Measurements from ENCODE around the gene MAGI2.

MAGI2 gene

GRCh38 chr7:78904983-78905382 is 548.5 kb downstream of the MAGI2 start:
- no peaks in the 10 kb centered on the region for H3K9me3 ChIP-seq (ENCODE audit: control insufficient read depth, insufficient read depth, low read length)
- H3F3A ChIP-seq (ENCODE audit: control insufficient read depth, insufficient read depth): no peaks in the 10 kb centered on the region
- no peaks in the 10 kb centered on the region for H4K20me1 ChIP-seq (ENCODE audit: control insufficient read depth, insufficient read depth, low read depth, low read length)
- H3K79me2 ChIP-seq (ENCODE audit: control insufficient read depth, low read length): no peaks in the 10 kb centered on the region
- no peak for TF ChIP-seq CTCF (IDR thresholded peaks at IDR 0.05; ENCODE audit: low read depth, low read length, poor library complexity, severe bottlenecking)
- no peak for TF ChIP-seq EZH2phosphoT487 (IDR thresholded peaks at IDR 0.05; ENCODE audit: borderline replicate concordance, low read length)
- H3K27me3 ChIP-seq (ENCODE audit: control insufficient read depth, low read length): no peaks in the 10 kb centered on the region
- H3K9me2 ChIP-seq (replicated peaks; ENCODE audit: control insufficient read depth, low read length): no peaks in the 10 kb centered on the region
- no peak overlapping the region for H3K4me3 ChIP-seq (ENCODE audit: low read length)
- no peaks in the 10 kb centered on the region for H3K36me3 ChIP-seq (ENCODE audit: control insufficient read depth, low read length)
- H3K4me1 ChIP-seq (ENCODE audit: control insufficient read depth, low read length): no peaks in the 10 kb centered on the region
- H3K4me2 ChIP-seq (ENCODE audit: low read length): no peak overlapping the region
- H3K27ac ChIP-seq (ENCODE audit: low read depth, low read length): no peak overlapping the region

GRCh38 chr7:78901566-78901965 is 551.9 kb downstream of the MAGI2 start:
- H3K27ac ChIP-seq (ENCODE audit: low read depth, low read length): no peak overlapping the region
- no peaks in the 10 kb centered on the region for H3K36me3 ChIP-seq (ENCODE audit: control insufficient read depth, low read length)
- no peaks in the 10 kb centered on the region for H3K4me1 ChIP-seq (ENCODE audit: control insufficient read depth, low read length)
- no peaks in the 10 kb centered on the region for H3F3A ChIP-seq (ENCODE audit: control insufficient read depth, insufficient read depth)
- H3K4me2 ChIP-seq (ENCODE audit: low read length): no peak overlapping the region
- TF ChIP-seq CTCF (IDR thresholded peaks at IDR 0.05; ENCODE audit: low read depth, low read length, poor library complexity, severe bottlenecking) (no peak), EZH2phosphoT487 (IDR thresholded peaks at IDR 0.05; ENCODE audit: borderline replicate concordance, low read length) (no peak)
- no peaks in the 10 kb centered on the region for H3K27me3 ChIP-seq (ENCODE audit: control insufficient read depth, low read length)
- no peaks in the 10 kb centered on the region for H4K20me1 ChIP-seq (ENCODE audit: control insufficient read depth, insufficient read depth, low read depth, low read length)
- H3K9me2 ChIP-seq (replicated peaks; ENCODE audit: control insufficient read depth, low read length): no peaks in the 10 kb centered on the region
- no peak overlapping the region for H3K4me3 ChIP-seq (ENCODE audit: low read length)
- H3K9me3 ChIP-seq (ENCODE audit: control insufficient read depth, insufficient read depth, low read length): no peaks in the 10 kb centered on the region
- H3K79me2 ChIP-seq (ENCODE audit: control insufficient read depth, low read length): no peaks in the 10 kb centered on the region

- no peaks in the 10 kb centered on the region for H3K9me3 ChIP-seq (ENCODE audit: control insufficient read depth, insufficient read depth, low read length)
- no peaks in the 10 kb centered on the region for H3K9me2 ChIP-seq (replicated peaks; ENCODE audit: control insufficient read depth, low read length)
- no peaks in the 10 kb centered on the region for H3K4me1 ChIP-seq (ENCODE audit: control insufficient read depth, low read length)
- H3K4me3 ChIP-seq (ENCODE audit: low read length): no peak overlapping the region
- H3K79me2 ChIP-seq (ENCODE audit: control insufficient read depth, low read length): no peaks in the 10 kb centered on the region
- no peaks in the 10 kb centered on the region for H4K20me1 ChIP-seq (ENCODE audit: control insufficient read depth, insufficient read depth, low read depth, low read length)
- no peak overlapping the region for H3K4me2 ChIP-seq (ENCODE audit: low read length)
- no peaks in the 10 kb centered on the region for H3F3A ChIP-seq (ENCODE audit: control insufficient read depth, insufficient read depth)
- H3K27me3 ChIP-seq (ENCODE audit: control insufficient read depth, low read length): no peaks in the 10 kb centered on the region
- no peaks in the 10 kb centered on the region for H3K36me3 ChIP-seq (ENCODE audit: control insufficient read depth, low read length)
- no peak for TF ChIP-seq EZH2phosphoT487 (IDR thresholded peaks at IDR 0.05; ENCODE audit: borderline replicate concordance, low read length)
- no peak for TF ChIP-seq CTCF (IDR thresholded peaks at IDR 0.05; ENCODE audit: low read depth, low read length, poor library complexity, severe bottlenecking)
- H3K27ac ChIP-seq (ENCODE audit: low read depth, low read length): no peak overlapping the region
Measured at GRCh38 chr7:78900806-78901205, 552.7 kb downstream of the MAGI2 start.

GRCh38 chr7:78895393-78895792 is 558.1 kb downstream of the MAGI2 start:
- H3K36me3 ChIP-seq (ENCODE audit: control insufficient read depth, low read length): no peaks in the 10 kb centered on the region
- H3K4me2 ChIP-seq (ENCODE audit: low read length): no peak overlapping the region
- H3K4me3 ChIP-seq (ENCODE audit: low read length): no peak overlapping the region
- no peaks in the 10 kb centered on the region for H3F3A ChIP-seq (ENCODE audit: control insufficient read depth, insufficient read depth)
- no peaks in the 10 kb centered on the region for H3K79me2 ChIP-seq (ENCODE audit: control insufficient read depth, low read length)
- no peaks in the 10 kb centered on the region for H3K27me3 ChIP-seq (ENCODE audit: control insufficient read depth, low read length)
- no peak for TF ChIP-seq EZH2phosphoT487 (IDR thresholded peaks at IDR 0.05; ENCODE audit: borderline replicate concordance, low read length)
- TF ChIP-seq CTCF (IDR thresholded peaks at IDR 0.05; ENCODE audit: low read depth, low read length, poor library complexity, severe bottlenecking): no peak
- H3K27ac ChIP-seq (ENCODE audit: low read depth, low read length): no peak overlapping the region
- no peaks in the 10 kb centered on the region for H4K20me1 ChIP-seq (ENCODE audit: control insufficient read depth, insufficient read depth, low read depth, low read length)
- H3K9me2 ChIP-seq (replicated peaks; ENCODE audit: control insufficient read depth, low read length): no peaks in the 10 kb centered on the region
- no peaks in the 10 kb centered on the region for H3K9me3 ChIP-seq (ENCODE audit: control insufficient read depth, insufficient read depth, low read length)
- no peaks in the 10 kb centered on the region for H3K4me1 ChIP-seq (ENCODE audit: control insufficient read depth, low read length)
